SU-DHL-6 (cell line): ENCODE results near the gene MARVELD3.

Experiments used
- EZH2phosphoT487 ChIP-seq: fragments of 200-600 bp; sonication (generic), shearing (Covaris generic); conservative IDR thresholded peaks from 2 replicates; pipeline ENCODE4 v1.6.1; 2018; ENCODE audit warnings: mild to moderate bottlenecking, antibody characterized with exemption, low read length, moderate library complexity, mixed read lengths
- TF ChIP-seq, protein P1 (sequence below): fragments of 200-600 bp; sonication (generic); IDR thresholded peaks from one replicate; pipeline ENCODE4 v1.5.1; 2017; ENCODE audit warnings: antibody characterized with exemption, mild to moderate bottlenecking, low read length, moderate library complexity; ENCODE audit not compliant: insufficient read depth, poor library complexity, severe bottlenecking

DNA sequence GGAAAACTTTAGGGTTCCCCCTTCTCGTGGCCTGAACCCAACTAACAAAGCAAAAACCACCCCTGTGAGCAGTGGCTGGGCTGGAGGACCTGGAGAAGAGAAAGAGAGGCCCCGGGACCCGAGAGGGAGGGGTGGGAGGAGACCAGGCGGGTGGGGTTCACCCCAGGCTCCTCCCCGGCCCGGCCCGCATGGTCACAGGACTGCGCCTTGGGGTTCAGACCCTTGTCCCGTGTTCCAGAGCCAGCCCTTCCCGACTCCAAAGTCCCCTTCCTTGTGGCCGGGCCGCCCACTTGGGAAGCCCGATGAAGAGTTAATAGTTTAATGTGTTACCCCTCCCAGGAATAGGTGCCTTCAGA lies 852 bp downstream of the MARVELD3 start:
- TF ChIP-seq, protein P1, sequence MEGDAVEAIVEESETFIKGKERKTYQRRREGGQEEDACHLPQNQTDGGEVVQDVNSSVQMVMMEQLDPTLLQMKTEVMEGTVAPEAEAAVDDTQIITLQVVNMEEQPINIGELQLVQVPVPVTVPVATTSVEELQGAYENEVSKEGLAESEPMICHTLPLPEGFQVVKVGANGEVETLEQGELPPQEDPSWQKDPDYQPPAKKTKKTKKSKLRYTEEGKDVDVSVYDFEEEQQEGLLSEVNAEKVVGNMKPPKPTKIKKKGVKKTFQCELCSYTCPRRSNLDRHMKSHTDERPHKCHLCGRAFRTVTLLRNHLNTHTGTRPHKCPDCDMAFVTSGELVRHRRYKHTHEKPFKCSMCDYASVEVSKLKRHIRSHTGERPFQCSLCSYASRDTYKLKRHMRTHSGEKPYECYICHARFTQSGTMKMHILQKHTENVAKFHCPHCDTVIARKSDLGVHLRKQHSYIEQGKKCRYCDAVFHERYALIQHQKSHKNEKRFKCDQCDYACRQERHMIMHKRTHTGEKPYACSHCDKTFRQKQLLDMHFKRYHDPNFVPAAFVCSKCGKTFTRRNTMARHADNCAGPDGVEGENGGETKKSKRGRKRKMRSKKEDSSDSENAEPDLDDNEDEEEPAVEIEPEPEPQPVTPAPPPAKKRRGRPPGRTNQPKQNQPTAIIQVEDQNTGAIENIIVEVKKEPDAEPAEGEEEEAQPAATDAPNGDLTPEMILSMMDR: no peak
- no peak for TF ChIP-seq EZH2phosphoT487
